A673 (cell line): ENCODE data around the gene HTR3A. TPM values are rescaled to one million over a fixed set of nuclear protein-coding genes. Genes with fewer than 3 reads are reported as not detected.

Experiments
- BruUV-seq: library from RNA; stranded (reverse); fragments of 400-500 nt; replicated peaks from 2 replicates; lab custom pipeline; 2021; lab: Mats Ljungman, UMichigan
- CTCF ChIA-PET: fragments of 300-600 bp; sonication (Branson Sonifier 250); formaldehyde crosslinking; loops from one replicate; lab custom pipeline; 2022; ENCODE audit warnings: antibody characterized with exemption; lab: Charles Lee
- POLR2A ChIA-PET: fragments of 300-600 bp; sonication (Branson Sonifier 250); formaldehyde crosslinking; loops from one replicate; lab custom pipeline; 2022; ENCODE audit warnings: antibody characterized with exemption; ENCODE audit not compliant: low non-redundant PET; lab: Charles Lee
- DNase-seq: peaks from one replicate; pipeline ENCODE4 v3.0.0-alpha.2; 2015; ENCODE audit warnings: low spot score
- H3K27ac ChIP-seq: fragments of 200-600 bp; sonication (generic); 2 replicates; pipeline ENCODE4 v1.5.1; 2016; ENCODE audit warnings: mixed run types, low read depth, mild to moderate bottlenecking, mixed read lengths, antibody characterized with exemption, low read length; ENCODE audit not compliant: poor library complexity, severe bottlenecking
- H3K27me3 ChIP-seq: fragments of 200-600 bp; sonication (generic); replicated peaks from 2 replicates; pipeline ENCODE4 v1.6.1; 2017; ENCODE audit warnings: mixed run types, low read depth, mild to moderate bottlenecking, mixed read lengths, antibody characterized with exemption, low read length; ENCODE audit not compliant: insufficient read depth, poor library complexity
- H3K36me3 ChIP-seq: fragments of 200-600 bp; sonication (generic); 2 replicates; pipeline ENCODE4 v1.6.1; 2016; ENCODE audit warnings: mixed run types, mild to moderate bottlenecking, mixed read lengths, antibody characterized with exemption, low read length; ENCODE audit not compliant: insufficient read depth, poor library complexity, severe bottlenecking
- H3K4me1 ChIP-seq: fragments of 200-600 bp; sonication (generic); 2 replicates; pipeline ENCODE4 v1.6.1; 2017; ENCODE audit warnings: mixed run types, mild to moderate bottlenecking, mixed read lengths, antibody characterized with exemption, low read length; ENCODE audit not compliant: insufficient read depth, poor library complexity, severe bottlenecking
- H3K4me3 ChIP-seq: fragments of 200-600 bp; sonication (generic); 2 replicates; pipeline ENCODE4 v1.5.1; 2016; ENCODE audit warnings: low read depth, mixed run types, mild to moderate bottlenecking, mixed read lengths, low read length; ENCODE audit not compliant: poor library complexity, severe bottlenecking
- H3K9me3 ChIP-seq: fragments of 200-600 bp; sonication (generic); 2 replicates; pipeline ENCODE4 v1.6.1; 2016; ENCODE audit warnings: mixed run types, low read depth, mild to moderate bottlenecking, mixed read lengths, antibody characterized with exemption, low read length; ENCODE audit not compliant: poor library complexity, severe bottlenecking
- CTCF ChIP-seq: fragments of 300-800, 200-600 bp; sonication (generic); conservative IDR thresholded peaks from 2 replicates; pipeline ENCODE4 v1.5.1; 2017; ENCODE audit warnings: low read depth, mild to moderate bottlenecking, antibody characterized with exemption, low read length, moderate library complexity, mixed read lengths
- EZH2 ChIP-seq: fragments of 200-600 bp; sonication (generic); IDR thresholded peaks from 2 replicates; pipeline ENCODE4 v1.6.1; 2017; ENCODE audit warnings: borderline replicate concordance, low read depth, mild to moderate bottlenecking, mixed read lengths, antibody characterized with exemption, low read length; ENCODE audit not compliant: poor library complexity, severe bottlenecking
- intact Hi-C: fragments of 100-400 bp; cut with micrococcal nuclease; formaldehyde crosslinking; loops from one replicate; pipeline ENCODE4 v1.10.0; 2022; ENCODE audit not compliant: unreplicated experiment
- total RNA-seq: library from RNA; stranded (reverse); gene quantifications from 2 replicates; pipeline ENCODE4 v1.2.3, GENCODE V29; 2021

The HTR3A gene
- total RNA-seq, 1 experiment from 2014 or later: not detected

- Histone ChIP-seq H3K36me3 (no peaks in the 10 kb centered on the region), H3K27me3 (no peaks in the 10 kb centered on the region), H3K9me3 (no peaks in the 10 kb centered on the region), H3K4me3 (no peak overlapping the region), H3K4me1 (no peaks in the 10 kb centered on the region), H3K27ac (no peak overlapping the region)
- TF ChIP-seq EZH2 (no peak), CTCF (no peak)
- no TSS peak for BruUV-seq
- ChIA-PET CTCF (no interaction called here), POLR2A (no interaction called here)
- intact Hi-C loops: no loop called here
- no peak for DNase-seq
Observed at GRCh38 chr11:114019046-114019445, 44.1 kb downstream of the HTR3A start.

- intact Hi-C loops: no loop called here
- no peaks in the 10 kb centered on the region for H3K9me3 ChIP-seq
- no TSS peak for BruUV-seq
- no peak for TF ChIP-seq EZH2
- TF ChIP-seq CTCF: no peak
- no peaks in the 10 kb centered on the region for H3K36me3 ChIP-seq
- no peak for DNase-seq
- H3K4me1 ChIP-seq: no peaks in the 10 kb centered on the region
- ChIA-PET CTCF (no interaction called here), POLR2A (no interaction called here)
- H3K27me3 ChIP-seq: no peaks in the 10 kb centered on the region
- no peak overlapping the region for H3K4me3 ChIP-seq
- no peak overlapping the region for H3K27ac ChIP-seq
Observed at GRCh38 chr11:114019574-114019973, 44.7 kb downstream of the HTR3A start.

GRCh38 chr11:114025329-114025907 is 50.5 kb downstream of the HTR3A start:
- CTCF ChIA-PET: no interaction called here
- DNase-seq: no peak
- Histone ChIP-seq H3K27me3 (no peaks in the 10 kb centered on the region), H3K4me1 (peaks cover 3% of the 10 kb centered on the region), H3K9me3 (no peaks in the 10 kb centered on the region), H3K4me3 (no peak overlapping the region), H3K36me3 (no peaks in the 10 kb centered on the region), H3K27ac (no peak overlapping the region)
- no TSS peak for BruUV-seq
- intact Hi-C loops: no loop called here
- POLR2A ChIA-PET: no interaction called here
- TF ChIP-seq CTCF (no peak), EZH2 (no peak)
